GM21423 (cell line): ENCODE measurements around the gene IVL.

ENCODE experiments used
- ATAC-seq: cut with Tn5 transposase; IDR thresholded peaks from one replicate; pipeline ENCODE4 v1.9.1; 2021; ENCODE audit warnings: mild to moderate bottlenecking, moderate library complexity; ENCODE audit not compliant: unreplicated experiment

IVL gene

DNA sequence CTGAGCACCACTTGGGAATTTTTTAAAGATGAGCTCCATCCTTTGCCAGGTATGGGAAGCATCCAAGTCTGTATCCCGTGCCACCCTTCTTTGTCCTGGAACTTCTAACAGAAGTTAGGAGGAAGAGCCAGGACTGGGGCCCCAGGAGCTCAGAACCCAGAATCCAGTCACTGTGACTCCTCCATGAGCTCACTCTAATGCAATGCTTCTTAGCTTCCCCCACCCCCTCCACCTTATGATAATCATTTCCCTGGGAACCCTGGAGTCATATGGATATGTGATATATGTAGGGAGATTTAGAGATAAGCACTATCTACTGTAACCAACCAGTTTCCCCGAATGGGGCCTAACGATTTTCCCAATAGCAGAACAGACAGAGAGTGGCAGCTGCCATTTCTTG lies 37.9 kb downstream of the IVL start:
- no peak for ATAC-seq

GRCh38 chr1:152946651-152947256 lies 38.4 kb downstream of the IVL start, which contains the start of gene SPRR5:
Gene SPRR5 (plus strand): TSS chr1:152947206. CDS start chr1:152948555, 1,349 bp downstream.
- no peak for ATAC-seq

GRCh38 chr1:152951711-152952110 lies 43.4 kb downstream of the IVL start:
- ATAC-seq, result no peak

DNA sequence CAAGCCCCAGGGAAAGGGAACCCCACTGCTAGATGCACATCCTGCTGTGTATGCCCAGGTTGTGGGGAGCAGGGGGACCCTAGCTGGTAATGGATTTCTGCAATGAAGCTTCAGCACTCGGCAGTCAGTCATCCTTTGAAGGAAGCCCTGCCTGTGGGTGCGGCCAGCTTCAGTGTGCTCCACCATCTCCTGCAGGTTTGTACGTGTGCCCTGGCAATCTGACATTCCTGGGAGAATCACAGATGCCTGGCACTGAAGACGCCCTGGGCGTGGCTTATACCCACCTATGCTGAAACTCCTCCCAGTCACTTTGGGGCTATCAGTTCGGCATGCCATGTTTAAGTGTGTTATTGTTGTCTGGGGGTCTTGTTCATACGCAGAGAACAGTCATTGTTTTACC lies 45.4 kb downstream of the IVL start:
- ATAC-seq, result no peak

GRCh38 chr1:152954436-152954835 lies 46.1 kb downstream of the IVL start:
- ATAC-seq, result no peak

GRCh38 chr1:152957561-152957960 lies 49.2 kb downstream of the IVL start:
- no peak for ATAC-seq

GRCh38 chr1:152959273-152959672 lies 50.9 kb downstream of the IVL start:
- ATAC-seq, result no peak

- no peak for ATAC-seq
Measured at GRCh38 chr1:152959801-152960451, 51.6 kb downstream of the IVL start.

- ATAC-seq, result no peak
Measured at GRCh38 chr1:152960452-152961044, 52.2 kb downstream of the IVL start.
